ENCODE measurements around the gene MEIKIN. TPM values are rescaled to one million over a fixed set of nuclear protein-coding genes. Genes with fewer than 3 reads are reported as not detected.
"Not testable (repeated sequence)": the region's sequence is repeated elsewhere in the genome, so short reads cannot be mapped to it uniquely, and the experiment has no call there.

The MEIKIN gene
- total and polyA plus RNA-seq, 4 experiments from 2014 or later = 3.6 to 6.2 TPM; not detected in 2

GRCh38 chr5:131871251-131871650 is 74.2 kb downstream of the MEIKIN start:
- DNase-seq; H3K27me3 Mint-ChIP-seq; intact Hi-C loops (cut with micrococcal nuclease); H3K27ac Mint-ChIP-seq; H3K27me3 ChIP-seq (ENCODE audit: insufficient read depth, low read length); POLR2A ChIA-PET (ENCODE audit: partially characterized antibody); H3K27ac ChIP-seq (ENCODE audit: low read depth, low read length); H3K4me1 Mint-ChIP-seq; H3K4me1 ChIP-seq (ENCODE audit: insufficient read depth, low read length); H3K4me3 ChIP-seq (ENCODE audit: low read length in 2 of 2); H3K9me3 ChIP-seq (ENCODE audit: control insufficient read depth in 1 of 2, low read length in 2 of 2); CTCF ChIA-PET (ENCODE audit: partially characterized antibody); H3K36me3 ChIP-seq (ENCODE audit: insufficient read depth, low read length); H3K4me3 Mint-ChIP-seq: not testable (repeated sequence)
- Mint-ChIP-seq H3K36me3 (peaks cover 15 to 34% of the 10 kb centered on the region in 2 donors), H3K9me3 (peaks cover 2 to 40% (median 29%) of the 10 kb centered on the region in 8 donors)

- no peak overlapping the region for H3K4me3 ChIP-seq (ENCODE audit: low read length in 2 of 2)
- H3K27me3 ChIP-seq (ENCODE audit: insufficient read depth, low read length) = no peaks in the 10 kb centered on the region
- Mint-ChIP-seq H3K4me1 (no peaks in the 10 kb centered on the region), H3K27ac (no peak overlapping the region), H3K9me3 (peaks cover 3 to 74% (median 56%) of the 10 kb centered on the region in 8 donors), H3K36me3 (peaks cover 15 to 40% of the 10 kb centered on the region in 2 donors), H3K27me3 (no peaks in the 10 kb centered on the region), H3K4me3 (peak overlapping the region in 1 of 8 donors; percentile 17)
- H3K9me3 ChIP-seq (ENCODE audit: control insufficient read depth in 1 of 2, low read length in 2 of 2) = peaks cover 0 to 5% of the 10 kb centered on the region in 2 donors
- intact Hi-C loops (cut with micrococcal nuclease) = no loop called here
- ChIA-PET CTCF (ENCODE audit: partially characterized antibody) (no interaction called here), POLR2A (ENCODE audit: partially characterized antibody) (no interaction called here)
- no peaks in the 10 kb centered on the region for H3K4me1 ChIP-seq (ENCODE audit: insufficient read depth, low read length)
- H3K27ac ChIP-seq (ENCODE audit: low read depth, low read length) = no peak overlapping the region
- no peaks in the 10 kb centered on the region for H3K36me3 ChIP-seq (ENCODE audit: insufficient read depth, low read length)
- no peak for DNase-seq
Measured at GRCh38 chr5:131867524-131867923, 77.9 kb downstream of the MEIKIN start.

- POLR2A ChIA-PET (ENCODE audit: partially characterized antibody) = no interaction called here
- H3K4me1 Mint-ChIP-seq = no peaks in the 10 kb centered on the region
- no peak overlapping the region for H3K4me3 Mint-ChIP-seq
- CTCF ChIA-PET (ENCODE audit: partially characterized antibody) = no interaction called here
- peaks cover 7 to 66% (median 48%) of the 10 kb centered on the region in 8 donors for H3K9me3 Mint-ChIP-seq
- H3K27me3 Mint-ChIP-seq = no peaks in the 10 kb centered on the region
- Histone ChIP-seq H3K4me1 (ENCODE audit: insufficient read depth, low read length) (no peaks in the 10 kb centered on the region), H3K36me3 (ENCODE audit: insufficient read depth, low read length) (no peaks in the 10 kb centered on the region), H3K27me3 (ENCODE audit: insufficient read depth, low read length) (no peaks in the 10 kb centered on the region), H3K9me3 (ENCODE audit: control insufficient read depth in 1 of 2, low read length in 2 of 2) (peaks cover 0 to 5% of the 10 kb centered on the region in 2 donors), H3K27ac (ENCODE audit: low read depth, low read length) (no peak overlapping the region), H3K4me3 (ENCODE audit: low read length in 2 of 2) (no peak overlapping the region)
- no peak for DNase-seq
- intact Hi-C loops (cut with micrococcal nuclease) = no loop called here
- peak overlapping the region in 1 of 7 donors; percentile 49 for H3K27ac Mint-ChIP-seq
- peaks cover 4 to 19% of the 10 kb centered on the region in 2 donors for H3K36me3 Mint-ChIP-seq
Measured at GRCh38 chr5:131863700-131864099, 81.8 kb downstream of the MEIKIN start.

- no peaks in the 10 kb centered on the region for H3K9me3 ChIP-seq (ENCODE audit: control insufficient read depth in 1 of 2, low read length in 2 of 2)
- H3K27ac ChIP-seq (ENCODE audit: low read depth, low read length) = no peak overlapping the region
- H3K27me3 ChIP-seq (ENCODE audit: insufficient read depth, low read length) = no peaks in the 10 kb centered on the region
- ChIA-PET POLR2A (ENCODE audit: partially characterized antibody) (no interaction called here), CTCF (ENCODE audit: partially characterized antibody) (no interaction called here)
- Mint-ChIP-seq H3K36me3 (peaks cover 0 to 4% of the 10 kb centered on the region in 2 donors), H3K4me1 (peaks cover 13 to 21% (median 18%) of the 10 kb centered on the region in 4 donors), H3K27me3 (peaks cover 0 to 2% of the 10 kb centered on the region in 2 donors), H3K4me3 (no peak overlapping the region), H3K9me3 (peaks cover under 1 to 17% (median 6%) of the 10 kb centered on the region in 8 donors), H3K27ac (no peak overlapping the region)
- H3K4me1 ChIP-seq (ENCODE audit: insufficient read depth, low read length) = peaks cover 19% of the 10 kb centered on the region
- intact Hi-C loops (cut with micrococcal nuclease) = no loop called here
- no peak for DNase-seq
- H3K4me3 ChIP-seq (ENCODE audit: low read length in 2 of 2) = no peak overlapping the region
- H3K36me3 ChIP-seq (ENCODE audit: insufficient read depth, low read length) = no peaks in the 10 kb centered on the region
Measured at GRCh38 chr5:131857388-131857787, 88.1 kb downstream of the MEIKIN start.

- Mint-ChIP-seq H3K4me3 (no peak overlapping the region), H3K4me1 (peaks cover 13 to 21% (median 18%) of the 10 kb centered on the region in 4 donors), H3K27me3 (peaks cover 0 to 2% of the 10 kb centered on the region in 2 donors), H3K36me3 (peaks cover 0 to 11% of the 10 kb centered on the region in 2 donors), H3K9me3 (peaks cover 4 to 13% (median 8%) of the 10 kb centered on the region in 8 donors), H3K27ac (peak overlapping the region in 4 of 7 donors; percentile 7 to 88 (median 30))
- Histone ChIP-seq H3K27me3 (ENCODE audit: insufficient read depth, low read length) (no peaks in the 10 kb centered on the region), H3K4me1 (ENCODE audit: insufficient read depth, low read length) (peaks cover 19% of the 10 kb centered on the region), H3K9me3 (ENCODE audit: control insufficient read depth in 1 of 2, low read length in 2 of 2) (no peaks in the 10 kb centered on the region), H3K36me3 (ENCODE audit: insufficient read depth, low read length) (no peaks in the 10 kb centered on the region), H3K4me3 (ENCODE audit: low read length in 2 of 2) (no peak overlapping the region), H3K27ac (ENCODE audit: low read depth, low read length) (no peak overlapping the region)
- ChIA-PET CTCF (ENCODE audit: partially characterized antibody) (interaction anchor here (0.6 to 1.7 kb wide), 3 partner anchors 13 to 333 kb away, joined by 3 read pairs; no protein-coding TSS in a partner anchor), POLR2A (ENCODE audit: partially characterized antibody) (no interaction called here)
- intact Hi-C loops (cut with micrococcal nuclease) = no loop called here
- DNase-seq = no peak
Measured at GRCh38 chr5:131855452-131855851, 90.0 kb downstream of the MEIKIN start.

GRCh38 chr5:131854134-131854533 is 91.3 kb downstream of the MEIKIN start:
- Histone ChIP-seq H3K4me1 (ENCODE audit: insufficient read depth, low read length) (peaks cover 19% of the 10 kb centered on the region), H3K4me3 (ENCODE audit: low read length in 2 of 2) (no peak overlapping the region), H3K9me3 (ENCODE audit: control insufficient read depth in 1 of 2, low read length in 2 of 2) (no peaks in the 10 kb centered on the region), H3K27ac (ENCODE audit: low read depth, low read length) (no peak overlapping the region), H3K36me3 (ENCODE audit: insufficient read depth, low read length) (no peaks in the 10 kb centered on the region), H3K27me3 (ENCODE audit: insufficient read depth, low read length) (no peaks in the 10 kb centered on the region)
- Mint-ChIP-seq H3K9me3 (peaks cover 2 to 19% (median 13%) of the 10 kb centered on the region in 8 donors), H3K4me3 (peak overlapping the region; percentile 2 to 72 (median 35)), H3K27me3 (peaks cover 0 to 2% of the 10 kb centered on the region in 2 donors), H3K4me1 (peaks cover 13 to 21% (median 18%) of the 10 kb centered on the region in 4 donors), H3K27ac (peak overlapping the region in 4 of 7 donors; percentile 1 to 33 (median 22)), H3K36me3 (peaks cover 0 to 12% of the 10 kb centered on the region in 2 donors)
- peak in 3 of 5 donors; percentile 6 to 23 (median 9) for DNase-seq
- ChIA-PET POLR2A (ENCODE audit: partially characterized antibody) (no interaction called here), CTCF (ENCODE audit: partially characterized antibody) (interaction anchor here (1.7 kb wide), 1 partner anchor 154 kb away, joined by 3 read pairs; no protein-coding TSS in a partner anchor)
- intact Hi-C loops (cut with micrococcal nuclease) = no loop called here

GRCh38 chr5:131848662-131849061 is 96.8 kb downstream of the MEIKIN start:
- H3K4me1 ChIP-seq (ENCODE audit: insufficient read depth, low read length) = peaks cover 1% of the 10 kb centered on the region
- Mint-ChIP-seq H3K27me3 (no peaks in the 10 kb centered on the region), H3K4me1 (peaks cover 1 to 7% (median 4%) of the 10 kb centered on the region in 4 donors), H3K27ac (no peak overlapping the region), H3K36me3 (peaks cover 16 to 40% of the 10 kb centered on the region in 2 donors), H3K4me3 (no peak overlapping the region), H3K9me3 (peaks cover 5 to 69% (median 55%) of the 10 kb centered on the region in 8 donors)
- ChIA-PET CTCF (ENCODE audit: partially characterized antibody) (no interaction called here), POLR2A (ENCODE audit: partially characterized antibody) (no interaction called here)
- H3K9me3 ChIP-seq (ENCODE audit: control insufficient read depth in 1 of 2, low read length in 2 of 2) = peaks cover 4 to 11% of the 10 kb centered on the region in 2 donors
- no peaks in the 10 kb centered on the region for H3K27me3 ChIP-seq (ENCODE audit: insufficient read depth, low read length)
- H3K27ac ChIP-seq (ENCODE audit: low read depth, low read length) = no peak overlapping the region
- DNase-seq = no peak
- intact Hi-C loops (cut with micrococcal nuclease) = no loop called here
- no peak overlapping the region for H3K4me3 ChIP-seq (ENCODE audit: low read length in 2 of 2)
- no peaks in the 10 kb centered on the region for H3K36me3 ChIP-seq (ENCODE audit: insufficient read depth, low read length)

All from CD4-positive, alpha-beta memory T cell (primary cell).